ENCODE data around the gene TAL1.
"Not testable (repeated sequence)": the region's sequence is repeated elsewhere in the genome, so short reads cannot be mapped to it uniquely, and the experiment has no call there.

TAL1 gene

DNA sequence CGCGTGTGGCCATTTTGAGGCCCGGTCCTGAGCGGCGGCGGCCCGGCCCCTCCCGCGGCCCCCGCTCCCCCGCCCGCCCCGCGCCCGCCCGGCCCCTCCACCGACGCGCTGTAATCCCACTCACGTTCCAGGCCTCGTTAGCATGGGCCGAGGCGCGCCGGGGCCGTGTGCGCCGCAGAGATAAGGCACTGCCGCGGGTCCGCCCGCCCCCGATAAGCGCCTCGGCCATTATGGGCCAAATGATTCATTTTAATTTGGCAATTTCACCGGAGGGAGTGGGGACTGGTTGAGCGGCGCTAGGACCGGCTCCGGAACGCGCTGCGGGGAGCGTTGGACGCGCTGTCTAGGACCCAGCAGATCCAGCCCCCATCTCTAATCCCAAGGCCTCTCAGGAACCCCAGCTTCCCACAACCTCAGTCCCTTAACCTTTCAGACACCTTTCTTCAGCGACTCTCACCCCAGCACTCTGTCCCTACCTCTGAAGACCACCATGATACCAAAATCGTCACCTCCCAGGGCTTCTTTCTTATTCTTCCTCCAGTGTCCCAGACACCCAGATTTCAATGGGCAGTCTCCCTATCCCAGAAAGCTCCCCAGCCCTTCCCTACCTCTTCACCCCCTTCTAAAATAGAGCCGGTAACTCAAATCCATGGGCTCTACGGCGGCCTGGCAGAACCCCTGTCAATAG, at the start of gene TAL1:
TAL1 (minus strand) TSS at position 39 of the 688 bp plus-strand sequence. CDS start 6,337 bp downstream, outside the sequence.
- DNase-seq (ENCODE audit: low spot score), result no peak

- no peak for DNase-seq (ENCODE audit: low spot score)
Measured at GRCh38 chr1:47280142-47280541, 48.1 kb upstream of the TAL1 start.

DNA sequence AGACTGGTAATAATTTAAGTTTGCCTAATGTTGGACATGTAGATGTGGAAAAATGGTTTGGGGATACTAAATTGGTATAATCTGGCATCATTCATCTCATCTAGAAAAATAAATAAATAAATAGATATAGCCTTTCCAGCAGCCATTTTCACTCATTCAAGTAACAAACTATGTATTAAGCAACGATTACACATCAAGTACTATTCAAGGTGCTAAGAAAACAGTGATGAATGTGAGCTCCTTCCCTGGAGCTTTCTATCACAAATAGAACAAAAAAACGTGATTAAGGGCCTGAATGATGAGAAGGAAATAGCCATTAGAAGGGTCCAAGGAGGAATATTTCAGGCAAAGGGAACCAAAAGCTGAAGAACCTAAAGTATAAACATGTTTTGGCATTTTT, 44.8 kb upstream of the TAL1 start:
- no peak for DNase-seq (ENCODE audit: low spot score)

GRCh38 chr1:47275811-47276210, 43.8 kb upstream of the TAL1 start:
- DNase-seq (ENCODE audit: low spot score), result not testable (repeated sequence)

DNA sequence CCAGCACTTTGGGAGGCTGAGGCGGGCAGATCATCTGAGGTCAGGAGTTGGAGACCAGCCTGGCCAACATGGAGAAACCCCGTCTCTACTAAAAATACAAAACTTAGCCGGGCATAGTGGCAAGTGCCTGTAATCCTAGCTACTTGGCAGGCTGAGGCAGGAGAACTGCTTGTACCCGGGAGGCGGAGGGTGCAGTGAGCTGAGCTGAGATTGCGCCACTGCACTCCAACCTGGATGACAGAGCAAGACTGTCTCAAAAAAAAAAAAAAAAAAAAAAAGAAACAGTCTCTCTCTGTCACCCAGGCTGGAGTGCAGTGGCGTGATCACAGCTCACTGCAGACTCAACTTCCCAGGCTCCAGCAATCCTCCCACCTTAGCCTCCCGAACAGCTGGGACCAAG, 33.5 kb upstream of the TAL1 start:
- DNase-seq (ENCODE audit: low spot score), result not testable (repeated sequence)

- peak; percentile 66 for DNase-seq (ENCODE audit: low spot score)
Measured at GRCh38 chr1:47262787-47263413, 30.9 kb upstream of the TAL1 start.

DNA sequence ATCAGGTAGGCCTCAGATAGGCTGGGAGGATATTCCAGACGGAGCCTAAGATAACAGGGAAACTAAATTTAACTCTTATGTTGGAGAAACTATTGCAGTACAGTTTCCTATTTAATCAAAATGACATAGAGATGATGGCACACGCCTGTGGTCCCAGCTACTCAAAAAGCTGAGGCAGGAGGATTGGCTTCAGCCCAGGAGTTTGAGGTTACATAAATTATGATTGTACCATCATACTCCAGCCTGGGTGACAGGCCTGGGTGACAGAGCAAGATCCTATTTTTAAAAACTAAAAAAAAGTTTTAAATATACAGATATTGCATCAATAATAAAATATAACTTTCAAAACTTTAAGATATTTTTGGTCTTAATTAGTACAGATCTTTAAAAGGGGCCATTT, 25.2 kb upstream of the TAL1 start:
- no peak for DNase-seq (ENCODE audit: low spot score)

GRCh38 chr1:47252795-47253194, 20.8 kb upstream of the TAL1 start:
- DNase-seq (ENCODE audit: low spot score), result no peak

- no peak for DNase-seq (ENCODE audit: low spot score)
Measured at GRCh38 chr1:47252369-47252768, 20.3 kb upstream of the TAL1 start.

DNA sequence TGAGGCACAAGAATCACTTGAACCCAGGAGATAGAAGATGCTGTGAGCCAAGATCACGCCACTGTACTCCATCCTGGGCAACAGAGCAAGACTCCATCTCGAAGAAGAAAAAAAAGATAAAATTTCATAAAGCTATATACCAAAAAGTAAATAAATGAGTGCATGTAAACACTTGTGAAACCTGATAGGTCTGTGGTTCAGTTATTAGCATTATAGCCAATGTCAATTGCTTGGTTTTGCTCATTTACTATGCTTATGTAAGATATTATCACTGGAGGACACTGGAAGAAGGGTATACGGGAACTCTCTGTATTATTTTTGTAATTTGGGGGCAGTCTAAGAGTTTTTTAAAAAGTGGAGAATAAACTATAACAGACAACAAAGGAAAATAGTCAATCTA, 17.7 kb upstream of the TAL1 start:
- no peak for DNase-seq (ENCODE audit: low spot score)

DNA sequence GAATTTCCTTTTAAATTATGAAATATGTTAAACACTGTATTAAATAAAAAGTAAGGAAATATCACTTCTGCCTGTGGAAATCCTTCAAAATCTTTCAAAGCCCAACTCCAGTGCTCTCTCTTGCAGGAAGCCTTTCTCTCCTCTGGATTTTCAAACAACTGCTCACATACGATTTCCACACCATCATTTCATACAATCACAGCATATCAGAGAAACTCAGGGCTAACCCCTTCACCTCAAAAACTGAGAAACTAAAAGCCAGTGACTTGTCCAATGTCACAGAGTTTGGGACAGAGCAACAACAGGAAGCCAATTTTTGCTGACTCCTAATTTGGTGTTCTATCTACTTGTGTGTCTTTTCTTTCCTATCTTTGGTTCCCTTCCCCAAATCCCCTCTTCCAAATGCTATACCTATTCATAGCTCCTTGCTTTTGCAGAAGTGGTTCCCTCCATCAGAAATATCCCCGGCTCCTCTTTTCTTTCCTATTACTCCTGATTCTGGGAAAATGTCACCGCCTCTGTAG, 12.4 kb upstream of the TAL1 start:
- DNase-seq (ENCODE audit: low spot score), result no peak

- no peak for DNase-seq (ENCODE audit: low spot score)
Measured at GRCh38 chr1:47243910-47244309, 11.9 kb upstream of the TAL1 start.

DNA sequence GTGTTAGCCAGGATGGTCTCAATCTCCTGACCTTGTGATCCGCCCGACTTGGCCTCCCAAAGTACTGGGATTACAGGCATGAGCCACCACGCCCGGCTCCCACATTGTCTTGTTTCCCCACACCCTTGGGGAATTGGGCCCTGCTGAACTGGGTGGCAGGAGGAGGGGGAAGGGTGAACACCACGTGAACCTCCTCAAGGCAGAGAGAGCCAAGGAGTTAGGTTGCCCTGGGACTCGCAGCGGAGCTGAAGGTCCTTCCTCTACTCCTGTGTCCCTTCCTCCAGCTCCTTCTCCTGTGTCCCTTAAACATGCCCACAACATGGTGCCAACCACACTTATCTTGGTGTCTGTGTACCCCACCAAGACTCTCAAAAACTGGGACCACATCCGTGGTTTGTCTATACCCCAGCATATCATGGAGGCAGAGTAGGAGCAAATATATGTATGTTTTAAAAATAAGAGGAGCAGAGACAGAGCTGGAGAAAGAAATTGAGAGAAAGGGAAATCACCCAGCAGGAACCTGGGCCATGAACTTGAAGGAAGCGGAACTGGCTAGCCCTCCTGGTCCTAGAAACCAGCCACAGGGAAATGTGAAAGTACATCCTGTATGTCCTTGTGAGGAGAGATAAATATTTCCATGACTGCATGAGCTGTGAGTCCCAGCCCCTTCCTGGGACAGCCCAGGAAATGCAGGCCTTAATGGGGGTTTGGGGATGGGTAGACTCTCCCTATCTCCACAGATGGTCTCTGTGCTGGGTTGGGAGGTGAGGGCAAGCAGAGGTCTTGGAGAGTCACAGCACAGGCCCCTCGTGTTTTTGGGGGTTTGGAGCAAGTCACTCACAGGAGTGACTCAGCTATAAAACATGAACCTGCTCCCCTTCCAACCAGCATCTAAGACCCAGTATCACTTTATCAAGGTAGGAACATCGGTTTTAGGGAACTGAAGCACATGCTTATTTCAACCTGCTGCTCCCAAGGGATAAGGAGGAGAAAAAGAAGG, 9.4 kb upstream of the TAL1 start:
- DNase-seq (ENCODE audit: low spot score), result no peak

DNA sequence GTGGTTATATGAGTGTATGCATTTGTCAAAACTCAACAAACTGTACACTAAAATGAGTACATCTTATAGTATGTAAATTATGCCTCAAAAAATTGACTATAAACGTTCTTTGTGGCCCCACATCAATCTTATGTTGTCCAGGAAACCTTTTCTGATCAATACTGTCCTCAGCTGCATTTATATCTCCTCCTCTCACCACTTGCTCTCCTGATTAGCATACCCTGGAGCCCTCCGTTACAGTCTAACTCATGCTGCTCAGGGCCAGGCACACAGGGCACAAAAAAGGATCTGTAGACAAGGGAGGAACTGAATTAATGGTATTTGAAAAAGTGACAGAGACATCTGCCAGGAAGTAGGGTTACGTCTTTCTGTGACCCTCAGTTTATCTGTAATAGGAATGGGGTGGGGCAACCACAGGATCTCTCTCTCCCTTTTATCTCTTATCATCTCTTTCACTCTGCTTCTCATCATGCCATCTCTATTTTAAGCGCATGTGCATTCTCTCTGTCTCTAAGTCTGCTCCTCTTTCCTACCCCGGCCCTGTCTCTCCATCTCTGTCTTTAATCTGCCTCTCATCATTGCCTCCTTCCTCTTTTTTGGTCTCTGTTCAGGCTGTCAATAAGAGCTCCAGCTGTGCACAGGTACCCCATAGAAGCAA, 7.0 kb upstream of the TAL1 start:
- DNase-seq (ENCODE audit: low spot score), result no peak

DNA sequence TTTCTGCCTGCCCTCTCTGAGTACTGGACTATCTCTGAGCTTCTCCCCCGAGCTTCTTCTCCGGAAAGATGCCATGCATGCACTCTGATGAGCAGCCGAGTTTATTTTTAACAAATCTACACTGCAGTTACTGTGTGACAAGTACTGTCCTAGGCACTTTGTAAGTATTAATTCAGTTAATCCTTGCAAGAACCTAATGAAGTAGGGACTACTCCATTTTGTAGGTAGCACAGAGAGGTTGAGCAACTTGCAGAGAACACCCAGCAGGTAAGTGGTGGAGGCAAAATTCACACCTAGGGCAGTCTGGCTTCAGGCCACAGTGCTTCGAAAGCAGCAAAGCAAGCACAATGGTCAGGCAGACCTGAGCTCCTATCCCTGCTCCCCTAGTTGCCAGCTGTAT, 3.8 kb upstream of the TAL1 start:
- no peak for DNase-seq (ENCODE audit: low spot score)

GRCh38 chr1:47235241-47235681, 3.2 kb upstream of the TAL1 start:
- DNase-seq (ENCODE audit: low spot score), result no peak

DNA sequence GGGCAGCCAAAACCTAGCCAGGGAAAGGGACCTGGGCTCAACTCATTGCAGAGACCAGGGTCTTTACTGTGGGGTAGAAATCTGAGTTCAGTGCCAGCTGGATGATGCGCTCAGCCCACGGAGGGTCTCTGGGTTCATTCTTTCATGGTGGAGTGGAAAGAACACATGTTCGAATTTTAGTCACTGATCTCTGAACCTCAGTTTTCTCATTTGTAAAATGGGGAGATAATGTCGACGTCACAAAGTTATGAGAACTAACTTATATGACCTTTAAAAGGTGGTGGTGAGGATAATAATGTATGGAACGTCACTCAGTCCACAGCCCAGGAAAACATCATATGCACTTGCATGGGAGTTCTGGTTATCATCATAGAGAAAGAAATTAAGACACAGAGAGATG, 1.2 kb upstream of the TAL1 start:
- no peak for DNase-seq (ENCODE audit: low spot score)

GRCh38 chr1:47231301-47232186, 481 bp downstream of the TAL1 start:
- DNase-seq (ENCODE audit: low spot score), result no peak

- no peak for DNase-seq (ENCODE audit: low spot score)
Measured at GRCh38 chr1:47230692-47231300, 1.2 kb downstream of the TAL1 start.

Data from NAMALWA (cell line).